IMR-90 (cell line): Measurements from ENCODE around the gene HHLA2. TPM values are rescaled to one million over a fixed set of nuclear protein-coding genes. Genes with fewer than 3 reads are reported as not detected.

ENCODE experiments used
- ATAC-seq: fragments of 200-7000 bp; cut with Tn5 transposase; 2 replicates; pipeline ENCODE4 v1.9.1; 2020; ENCODE audit warnings: low read depth, mild to moderate bottlenecking, moderate library complexity
- BruUV-seq: library from RNA; stranded (reverse); fragments of 400-500 nt; replicated peaks from 2 replicates; lab custom pipeline; 2021; lab: Mats Ljungman, UMichigan
- CTCF ChIA-PET: fragments of 300-600 bp; formaldehyde crosslinking; extraction: SDS; loops from one replicate; lab custom pipeline; 2021; ENCODE audit warnings: antibody characterized with exemption; lab: Yijun Ruan, JAX
- POLR2A ChIA-PET: fragments of 300-600 bp; sonication (Branson Sonifier 250); formaldehyde crosslinking; loops from one replicate; lab custom pipeline; 2022; ENCODE audit warnings: antibody characterized with exemption; ENCODE audit not compliant: unreplicated experiment; lab: Charles Lee
- DNase-seq: peaks from one replicate; pipeline ENCODE4 v3.0.0; 2013
- H2AFZ ChIP-seq: replicated peaks from 2 replicates; pipeline ENCODE3; 2013; ENCODE audit warnings: low read length, mild to moderate bottlenecking; ENCODE audit not compliant: poor library complexity
- H2AK5ac ChIP-seq: 2 replicates; pipeline ENCODE4 v1.6.1; 2013; ENCODE audit warnings: low read depth, low read length, inconsistent platforms
- H2AK9ac ChIP-seq: replicated peaks from 2 replicates; pipeline ENCODE3; 2013; ENCODE audit warnings: mild to moderate bottlenecking, low read depth, low read length, moderate library complexity; ENCODE audit not compliant: poor library complexity
- H2BK120ac ChIP-seq: 2 replicates; pipeline ENCODE4 v1.6.1; 2013; ENCODE audit warnings: low read depth, low read length, inconsistent platforms
- H2BK15ac ChIP-seq: 3 replicates; pipeline ENCODE4 v1.6.1; 2013; ENCODE audit warnings: low read depth, low read length, inconsistent platforms
- H2BK20ac ChIP-seq: 2 replicates; pipeline ENCODE4 v1.6.1; 2013; ENCODE audit warnings: low read depth, mild to moderate bottlenecking, inconsistent platforms, low read length, moderate library complexity
- H2BK5ac ChIP-seq: 2 replicates; pipeline ENCODE4 v1.6.1; 2013; ENCODE audit warnings: mild to moderate bottlenecking, low read depth, low read length, inconsistent platforms; ENCODE audit not compliant: poor library complexity, severe bottlenecking
- H3K14ac ChIP-seq: replicated peaks from 2 replicates; pipeline ENCODE4 v1.6.1; 2013; ENCODE audit warnings: low read depth, low read length, inconsistent platforms
- H3K18ac ChIP-seq: 2 replicates; pipeline ENCODE4 v1.6.1; 2013; ENCODE audit warnings: low read depth, low read length, control low read depth
- H3K23ac ChIP-seq: 2 replicates; pipeline ENCODE4 v1.6.1; 2013; ENCODE audit warnings: low read depth, low read length, inconsistent platforms
- H3K27ac ChIP-seq: 2 replicates; pipeline ENCODE4 v1.5.1; 2013; ENCODE audit warnings: mild to moderate bottlenecking, control low read depth, low read length; ENCODE audit not compliant: insufficient read depth
- H3K27me3 ChIP-seq: 2 replicates; pipeline ENCODE4 v1.6.1; 2013; ENCODE audit warnings: low read length; ENCODE audit not compliant: control insufficient read depth, insufficient read depth
- H3K36me3 ChIP-seq: 2 replicates; pipeline ENCODE4 v1.6.1; 2013; ENCODE audit warnings: low read length, mixed read lengths; ENCODE audit not compliant: control insufficient read depth, insufficient read depth
- H3K4ac ChIP-seq: 2 replicates; pipeline ENCODE4 v1.6.1; 2013; ENCODE audit warnings: low read depth, low read length, inconsistent platforms
- H3K4me1 ChIP-seq: 2 replicates; pipeline ENCODE4 v1.6.1; 2013; ENCODE audit warnings: low read length, mixed read lengths; ENCODE audit not compliant: control insufficient read depth, insufficient read depth
- H3K4me2 ChIP-seq: 2 replicates; pipeline ENCODE4 v1.6.1; 2013; ENCODE audit warnings: low read depth, mild to moderate bottlenecking, control low read depth, low read length, moderate library complexity
- H3K4me3 ChIP-seq: 2 replicates; pipeline ENCODE4 v1.5.1; 2013; ENCODE audit warnings: low read depth, mild to moderate bottlenecking, control low read depth, low read length, moderate library complexity; ENCODE audit not compliant: insufficient read depth
- H3K56ac ChIP-seq: 2 replicates; pipeline ENCODE4 v1.6.1; 2013; ENCODE audit warnings: low read length, inconsistent platforms; ENCODE audit not compliant: insufficient read depth; ENCODE audit errors: extremely low read depth
- H3K79me1 ChIP-seq, 2 experiments: 2 replicates each; pipeline ENCODE4 v1.6.1; 2013; ENCODE audit warnings: low read length in 2 of 2, inconsistent platforms in 1 of 2, low read depth in 1 of 2
- H3K9ac ChIP-seq: 2 replicates; pipeline ENCODE4 v1.6.1; 2013; ENCODE audit warnings: low read depth, low read length, control low read depth
- H3K9me1 ChIP-seq: 2 replicates; pipeline ENCODE4 v1.6.1; 2013; ENCODE audit warnings: low read length, inconsistent platforms; ENCODE audit not compliant: insufficient read depth
- H3K9me3 ChIP-seq: 2 replicates; pipeline ENCODE4 v1.6.1; 2013; ENCODE audit warnings: low read length; ENCODE audit not compliant: control insufficient read depth, insufficient read depth
- H4K20me1 ChIP-seq: 2 replicates; pipeline ENCODE4 v1.6.1; 2013; ENCODE audit warnings: low read length, inconsistent platforms; ENCODE audit not compliant: insufficient read depth
- H4K5ac ChIP-seq: 2 replicates; pipeline ENCODE4 v1.6.1; 2013; ENCODE audit warnings: mild to moderate bottlenecking, low read depth, low read length, control low read depth
- H4K8ac ChIP-seq, 2 experiments: 2 replicates each; pipeline ENCODE4 v1.6.1; 2013; ENCODE audit warnings: low read depth in 2 of 2, low read length in 2 of 2, control low read depth in 1 of 2, inconsistent platforms in 1 of 2
- H4K91ac ChIP-seq: 2 replicates; pipeline ENCODE4 v1.6.1; 2013; ENCODE audit warnings: low read depth, low read length, inconsistent platforms; ENCODE audit not compliant: insufficient read depth
- MAFK ChIP-seq: IDR thresholded peaks from 2 replicates; pipeline ENCODE4 v1.6.1; 2012; ENCODE audit warnings: low read depth, low read length, improper control_type of control experiment
- MXI1 ChIP-seq: IDR thresholded peaks from 2 replicates; pipeline ENCODE4 v1.6.1; 2012; ENCODE audit warnings: low read depth, mild to moderate bottlenecking, low read length, moderate library complexity, borderline replicate concordance
- RAD21 ChIP-seq: IDR thresholded peaks from 2 replicates; pipeline ENCODE4 v1.6.1; 2012; ENCODE audit warnings: low read length, improper control_type of control experiment
- RCOR1 ChIP-seq: IDR thresholded peaks from 2 replicates; pipeline ENCODE4 v1.6.1; 2012; ENCODE audit warnings: mild to moderate bottlenecking, low read length, improper control_type of control experiment; ENCODE audit not compliant: insufficient replicate concordance
- SMC3 ChIP-seq: fragments of 150-350 bp; IDR thresholded peaks from 2 replicates; pipeline ENCODE4 v1.6.1; 2016; ENCODE audit warnings: low read depth, mild to moderate bottlenecking, antibody characterized with exemption, low read length, moderate library complexity
- USF2 ChIP-seq: fragments of 150-350 bp; IDR thresholded peaks from 2 replicates; pipeline ENCODE4 v1.6.1; 2017; ENCODE audit warnings: mild to moderate bottlenecking, antibody characterized with exemption, low read length, low read depth
- WGBS, 2 experiments: methylation state at CpG; one replicate each; pipeline versions ENCODE4 v1.1.5 to v1.1.7; 2013; ENCODE audit warnings: missing lambda C conversion rate in 2 of 2; ENCODE audit not compliant: insufficient read length in 1 of 2; ENCODE audit errors: extremely low coverage in 2 of 2; 5-methylcytosine and 5-hydroxymethylcytosine counted together
- dilution Hi-C: fragments of 300-500 bp; cut with HindIII; formaldehyde crosslinking; loops from one replicate; pipeline ENCODE4 v1.14.3; 2018; ENCODE audit warnings: low sequenced_read_pairs; ENCODE audit not compliant: unreplicated experiment
- in situ Hi-C: fragments of 300-500 bp; cut with MboI; formaldehyde crosslinking; loops from 3 replicates; pipeline ENCODE4 v1.14.3; 2019; ENCODE audit warnings: low sequenced_read_pairs, inconsistent platforms, mixed read lengths
- intact Hi-C: fragments of 100-400 bp; cut with micrococcal nuclease; formaldehyde crosslinking; loops from 2 replicates; pipeline ENCODE4 v1.10.0; 2022
- polyA plus RNA-seq, 3 experiments: library from polyadenylated mRNA; depleted of rRNA; stranded (reverse); fragments of >200 nt; gene quantifications; 2 replicates each; pipeline ENCODE4 v1.2.3, GENCODE V29; 2012; ENCODE audit warnings: low replicate concordance in 1 of 3
- total RNA-seq: library from RNA; depleted of rRNA; stranded (reverse); fragments of >200 nt; gene quantifications from 2 replicates; pipeline ENCODE4 v1.2.3, GENCODE V29; 2012

The HHLA2 gene
- total and polyA plus RNA-seq, 2 of the 4 experiments (the other 2 are of a cell fraction) = not detected

- POLR2A ChIA-PET = no interaction called here
- ATAC-seq (no peak), DNase-seq (peak; percentile 42)
- Histone ChIP-seq H3K9me1 (no peaks in the 10 kb centered on the region; the same call in 1 of the 2 replicates), H3K4me1 (no peaks in the 10 kb centered on the region), H2BK20ac (no peak overlapping the region), H3K27ac (no peak overlapping the region), H3K4me3 (no peak overlapping the region), H4K8ac (no peak overlapping the region), H3K79me1 (no peaks in the 10 kb centered on the region), H2AK9ac (no peak overlapping the region), H2AFZ (no peak overlapping the region), H3K9ac (no peak overlapping the region), H2BK15ac (no peak overlapping the region), H3K36me3 (no peaks in the 10 kb centered on the region), H2BK5ac (no peak overlapping the region), H3K4ac (no peak overlapping the region), H3K18ac (no peak overlapping the region; the same call in 1 of the 2 replicates), H3K14ac (no peak overlapping the region), H3K4me2 (no peak overlapping the region), H4K91ac (no peak overlapping the region), H3K23ac (no peak overlapping the region), H3K56ac (no peak overlapping the region), H3K9me3 (no peaks in the 10 kb centered on the region), H4K20me1 (no peaks in the 10 kb centered on the region), H4K5ac (no peak overlapping the region), H3K27me3 (no peaks in the 10 kb centered on the region), H2BK120ac (no peak overlapping the region), H2AK5ac (no peak overlapping the region)
- no TSS peak for BruUV-seq
- dilution Hi-C loops (no loop called here), intact Hi-C loops (loop anchor here (10.0 kb wide), 3 partner anchors 250 to 650 kb away; no protein-coding TSS in a partner anchor), in situ Hi-C loops (no loop called here)
- TF ChIP-seq MAFK = no peak
- no peak for TF ChIP-seq SMC3
- no peak for TF ChIP-seq RAD21
- TF ChIP-seq USF2 = no peak
- TF ChIP-seq MXI1 = no peak
- no peak for TF ChIP-seq RCOR1
- CTCF ChIA-PET = no interaction called here
- WGBS, 2 experiments = no CpG with 5 or more reads among the region's 2 CpGs
These were observed 108.0 kb downstream of the HHLA2 start for GRCh38 chr3:108404368-108404767.
